GM12878 (cell line): ENCODE measurements around the gene LCE1D. TPM values are rescaled to one million over a fixed set of nuclear protein-coding genes. Genes with fewer than 3 reads are reported as not detected.

Experiments
- ATAC-seq: fragments of 200-7000 bp; cut with Tn5 transposase; 3 replicates; pipeline ENCODE4 v1.9.1; 2020; ENCODE audit warnings: mild to moderate bottlenecking, moderate library complexity
- BruUV-seq: library from RNA; stranded (reverse); fragments of 400-500 nt; replicated peaks from 2 replicates; lab custom pipeline; 2021; lab: Mats Ljungman, UMichigan
- CTCF ChIA-PET: fragments of 300-600 bp; sonication (Branson Sonifier 250); formaldehyde crosslinking; extraction: SDS; loops from one replicate; lab custom pipeline; 2021; ENCODE audit warnings: inconsistent platforms; lab: Yijun Ruan, JAX
- POLR2A ChIA-PET: fragments of 350-600 bp; formaldehyde crosslinking; extraction: SDS; loops from one replicate; lab custom pipeline; 2021; ENCODE audit warnings: inconsistent platforms; lab: Charles Lee
- RAD21 ChIA-PET: fragments of 300-600 bp; sonication (Branson Sonifier 250); formaldehyde crosslinking; loops from one replicate; lab custom pipeline; 2023; ENCODE audit warnings: antibody characterized with exemption; ENCODE audit not compliant: unreplicated experiment; lab: Charles Lee
- SMC1A ChIA-PET: fragments of 300-600 bp; sonication (Branson Sonifier 250); formaldehyde crosslinking; loops from one replicate; lab custom pipeline; 2023; ENCODE audit not compliant: unreplicated experiment, uncharacterized antibody; lab: Charles Lee
- DNase-seq: peaks from one replicate; pipeline ENCODE4 v3.0.0-alpha.2; 2011; ENCODE audit warnings: low read depth, low spot score
- FAIRE-seq: peaks from 3 replicates; lab custom pipeline; 2011; peaks lifted over from hg19 to GRCh38; lab: Jason Lieb, UNC
- H2AFZ ChIP-seq: 2 replicates; pipeline ENCODE4 v1.6.0; 2011; ENCODE audit warnings: low read depth, low read length, control low read depth; ENCODE audit not compliant: control insufficient read depth
- H3K27ac ChIP-seq: 2 replicates; pipeline ENCODE4 v1.5.1; 2011; ENCODE audit warnings: control low read depth; ENCODE audit not compliant: control insufficient read depth, insufficient read depth
- H3K27me3 ChIP-seq, 2 experiments: replicated peaks in 1 of 2; 2 replicates each; pipeline versions ENCODE4 v1.6.0 to v1.6.1; 2011; ENCODE audit warnings: low read length in 1 of 2; ENCODE audit not compliant: control insufficient read depth in 2 of 2, insufficient read depth in 2 of 2
- H3K36me3 ChIP-seq, 2 experiments: 2 replicates each; pipeline ENCODE4 v1.5.1; 2011; ENCODE audit warnings: low read length in 1 of 2; ENCODE audit not compliant: control insufficient read depth in 2 of 2, insufficient read depth in 2 of 2
- H3K4me1 ChIP-seq: 2 replicates; pipeline ENCODE4 v1.6.1; 2011; ENCODE audit warnings: mild to moderate bottlenecking, low read length, moderate library complexity, mixed read lengths; ENCODE audit not compliant: control insufficient read depth, insufficient read depth
- H3K4me2 ChIP-seq: 2 replicates; pipeline ENCODE4 v1.6.0; 2011; ENCODE audit warnings: control low read depth; ENCODE audit not compliant: control insufficient read depth, insufficient read depth
- H3K4me3 ChIP-seq: fragments of 200-600 bp; sonication (generic); 2 replicates; pipeline ENCODE4 v1.5.1; 2016
- H3K79me2 ChIP-seq: 2 replicates; pipeline ENCODE4 v1.6.0; 2011; ENCODE audit warnings: low read length; ENCODE audit not compliant: control insufficient read depth, insufficient read depth
- H3K9ac ChIP-seq: 2 replicates; pipeline ENCODE4 v1.8.0; 2011; ENCODE audit warnings: low read length, control low read depth, mixed read lengths; ENCODE audit not compliant: control insufficient read depth, insufficient read depth
- H3K9me3 ChIP-seq: replicated peaks from 3 replicates; pipeline ENCODE4 v1.5.1; 2011; ENCODE audit warnings: mild to moderate bottlenecking, low read length; ENCODE audit not compliant: control insufficient read depth, insufficient read depth
- H4K20me1 ChIP-seq: 2 replicates; pipeline ENCODE4 v1.6.0; 2011; ENCODE audit not compliant: control insufficient read depth, insufficient read depth
- ATF3 ChIP-seq: IDR thresholded peaks from 2 replicates; pipeline ENCODE4 v1.6.1; 2011; ENCODE audit warnings: low read depth, mild to moderate bottlenecking, low read length, moderate library complexity, borderline replicate concordance; ENCODE audit errors: extremely low read depth
- BCLAF1 ChIP-seq: fragments of 450-650 bp; IDR thresholded peaks from 2 replicates; pipeline ENCODE4 v1.6.1; 2017; ENCODE audit warnings: antibody characterized with exemption, mild to moderate bottlenecking, moderate library complexity
- CBX3 ChIP-seq: fragments of 200-600 bp; sonication (generic); IDR thresholded peaks from 2 replicates; pipeline ENCODE4 v1.6.1; 2016; ENCODE audit warnings: low read depth, borderline replicate concordance
- HCFC1 ChIP-seq: fragments of 150-350 bp; IDR thresholded peaks from 2 replicates; pipeline ENCODE4 v1.6.1; 2014; ENCODE audit warnings: low read length
- HDGF ChIP-seq: fragments of 450-650 bp; IDR thresholded peaks from 2 replicates; pipeline ENCODE4 v1.6.1; 2016; ENCODE audit warnings: antibody characterized with exemption
- MYB ChIP-seq: fragments of 150-350 bp; IDR thresholded peaks from 2 replicates; pipeline ENCODE4 v1.6.1; 2014; ENCODE audit warnings: mild to moderate bottlenecking, low read depth, low read length, borderline replicate concordance
- NFIC ChIP-seq: IDR thresholded peaks from 2 replicates; pipeline ENCODE4 v1.6.1; 2012; ENCODE audit warnings: low read depth, mild to moderate bottlenecking, inconsistent platforms, low read length, moderate library complexity
- NFYB ChIP-seq: IDR thresholded peaks from 2 replicates; pipeline ENCODE4 v1.6.1; 2011; ENCODE audit warnings: low read depth, mild to moderate bottlenecking, low read length, improper control_type of control experiment, moderate library complexity; ENCODE audit not compliant: insufficient read depth
- PKNOX1 ChIP-seq: fragments of 450-650 bp; IDR thresholded peaks from 2 replicates; pipeline ENCODE4 v1.6.1; 2016; ENCODE audit warnings: mild to moderate bottlenecking
- RAD21 ChIP-seq: IDR thresholded peaks from 2 replicates; pipeline ENCODE4 v1.6.1; 2011; ENCODE audit warnings: mild to moderate bottlenecking, low read depth, low read length, moderate library complexity; ENCODE audit not compliant: insufficient read depth
- RELA ChIP-seq: fragments of 450-650 bp; IDR thresholded peaks from 2 replicates; pipeline ENCODE4 v1.8.0; 2014; ENCODE audit warnings: borderline replicate concordance; ENCODE audit not compliant: partially characterized antibody
- SIX5 ChIP-seq: IDR thresholded peaks from 2 replicates; pipeline ENCODE4 v1.6.1; 2011; ENCODE audit warnings: mild to moderate bottlenecking, low read depth, low read length, moderate library complexity; ENCODE audit not compliant: severe bottlenecking
- TCF12 ChIP-seq: IDR thresholded peaks from 2 replicates; pipeline ENCODE4 v1.6.1; 2011; ENCODE audit warnings: low read depth, mild to moderate bottlenecking, low read length
- WGBS: methylation state at CpG from one replicate; pipeline ENCODE4 v1.1.6; 2016; ENCODE audit warnings: low lambda C conversion rate; ENCODE audit not compliant: insufficient replicate concordance, insufficient coverage; ENCODE audit errors: missing lambda C conversion rate; 5-methylcytosine and 5-hydroxymethylcytosine counted together
- in situ Hi-C: fragments of 300-500 bp; cut with MboI; formaldehyde crosslinking; loops from 9 replicates; pipeline ENCODE4 v1.14.3; 2018; ENCODE audit warnings: mixed read lengths
- intact Hi-C: fragments of 100-400 bp; cut with micrococcal nuclease; formaldehyde crosslinking; loops from one replicate; pipeline ENCODE4 v1.14.2; 2022; ENCODE audit not compliant: unreplicated experiment
- polyA plus RNA-seq, 11 experiments: library from polyadenylated mRNA; depleted of rRNA in 4 of 11; unstranded in 6 of 11; stranded (reverse) in 5 of 11; fragments of >200 nt; fragmentation: Nextera tagmentation in 4 of 11; fragmentation: Illumina TruSeq in 1 of 11; extraction: Ambion mirVana in 4 of 11; extraction: Trizol in 1 of 11; gene quantifications; 1 replicate in 1 of 11; 2 replicates in 10 of 11; pipeline versions ENCODE4 v1.2.1 to v1.2.3, GENCODE V29; 2011 to 2016; ENCODE audit warnings: inconsistent platforms in 2 of 11, missing spikeins in 2 of 11, low read depth in 1 of 11
- total RNA-seq, 4 experiments: library from RNA; depleted of rRNA in 3 of 4; stranded (reverse); fragments of >200 nt in 3 of 4; fragmentation: Illumina TruSeq in 1 of 4; extraction: Trizol in 1 of 4; gene quantifications; 2 replicates each; pipeline versions ENCODE4 v1.2.1 to v1.2.3, GENCODE V29; 2013 to 2021

The LCE1D gene
- total and polyA plus RNA-seq, 10 of the 15 experiments (the other 5 are each of a cell fraction or from before 2014, with no cell fraction given): not detected

- H3K27me3 ChIP-seq: no peaks in the 10 kb centered on the region
- no peaks in the 10 kb centered on the region; the same call in 1 of the 2 replicates for H3K4me1 ChIP-seq
- H2AFZ ChIP-seq: no peak overlapping the region
- no peaks in the 10 kb centered on the region for H3K79me2 ChIP-seq
- RAD21 ChIA-PET: no interaction called here
- no peaks in the 10 kb centered on the region for H3K36me3 ChIP-seq
- POLR2A ChIA-PET: no interaction called here
- in situ Hi-C loops (no loop called here), intact Hi-C loops (no loop called here)
- no peaks in the 10 kb centered on the region for H3K9me3 ChIP-seq
- H3K9ac ChIP-seq: no peak overlapping the region
- no peaks in the 10 kb centered on the region for H4K20me1 ChIP-seq
- SMC1A ChIA-PET: no interaction called here
- H3K27ac ChIP-seq: no peak overlapping the region
- H3K4me2 ChIP-seq: no peak overlapping the region
- CTCF ChIA-PET: no interaction called here
- no TSS peak for BruUV-seq
- FAIRE-seq: no peak
- no peak overlapping the region for H3K4me3 ChIP-seq
- TF ChIP-seq HDGF (no peak), CBX3 (no peak), NFIC (no peak), HCFC1 (no peak)
- ATAC-seq: no peak
- DNase-seq: no peak
Observed at GRCh38 chr1:152824964-152825363, 28.4 kb downstream of the LCE1D start.

GRCh38 chr1:152827173-152827572 lies 30.7 kb downstream of the LCE1D start, which contains the start of gene LCE1A:
LCE1A (plus strand) TSS chr1:152827473; CDS start chr1:152827473, 0 bp downstream.
- Histone ChIP-seq H3K27ac (no peak within 1 kb of the TSS), H3K9me3 (no peaks in the 10 kb centered on the region), H3K4me1 (no peaks in the 10 kb centered on the region), H3K9ac (no peak within 1 kb of the TSS), H3K4me2 (no peak within 1 kb of the TSS), H3K4me3 (no peak within 1 kb of the TSS), H3K27me3 (no peaks in the 10 kb centered on the region), H3K79me2 (no peaks in the 10 kb centered on the region), H3K36me3 (no peaks in the 10 kb centered on the region), H2AFZ (no peak within 1 kb of the TSS), H4K20me1 (no peaks in the 10 kb centered on the region)
- no peak for FAIRE-seq
- ChIA-PET CTCF (interaction anchor here (0.6 kb wide), 1 partner anchor 138 kb away, joined by 3 read pairs; no protein-coding TSS in a partner anchor), SMC1A (no interaction called here), POLR2A (no interaction called here), RAD21 (no interaction called here)
- in situ Hi-C loops: no loop called here
- intact Hi-C loops: no loop called here
- 3% methylated on average over 2 of the region's 2 CpGs for WGBS
- BruUV-seq: no TSS peak
- ATAC-seq: no peak
- DNase-seq: no peak
- no peak for TF ChIP-seq ATF3
- no peak for TF ChIP-seq BCLAF1
- TF ChIP-seq NFYB: no peak
- no peak for TF ChIP-seq PKNOX1
- TF ChIP-seq RAD21: no peak
- TF ChIP-seq SIX5: no peak
- no peak for TF ChIP-seq MYB
- TF ChIP-seq RELA: no peak
- no peak for TF ChIP-seq TCF12
